Activated CD4-positive, alpha-beta memory T cell treated with anti-CD3 and anti-CD28 coated beads, Interleukin-2, amount 10 ng/mL, durations not matched to agents 7 days and 5 days (primary cell): ENCODE data around the gene KATNAL2. TPM values are rescaled to one million over a fixed set of nuclear protein-coding genes. Genes with fewer than 3 reads are reported as not detected.

Experiments used
- total RNA-seq, 2 experiments: library from RNA; stranded (reverse); gene quantifications; one replicate each; pipeline ENCODE4 v1.2.3, GENCODE V29; 2021

Gene KATNAL2
- total RNA-seq, 2 experiments from 2014 or later = 0.35 to 0.55 TPM

Other genes starting within 250 kb of the KATNAL2 start
- not detected for gene ST8SIA5, start 160.5 kb upstream of the KATNAL2 start, total RNA-seq
- gene PIAS2, start 95 bp upstream of the KATNAL2 start, total RNA-seq = 10 to 100 TPM; 20.3 to 21.3 TPM
- not detected for gene ELOA2, start 118.0 kb downstream of the KATNAL2 start, total RNA-seq
- gene HDHD2, start 232.9 kb downstream of the KATNAL2 start, total RNA-seq = 10 to 100 TPM; 35.2 to 38.1 TPM